ENCODE results near the gene ANKRD13D.

ANKRD13D gene

DNA sequence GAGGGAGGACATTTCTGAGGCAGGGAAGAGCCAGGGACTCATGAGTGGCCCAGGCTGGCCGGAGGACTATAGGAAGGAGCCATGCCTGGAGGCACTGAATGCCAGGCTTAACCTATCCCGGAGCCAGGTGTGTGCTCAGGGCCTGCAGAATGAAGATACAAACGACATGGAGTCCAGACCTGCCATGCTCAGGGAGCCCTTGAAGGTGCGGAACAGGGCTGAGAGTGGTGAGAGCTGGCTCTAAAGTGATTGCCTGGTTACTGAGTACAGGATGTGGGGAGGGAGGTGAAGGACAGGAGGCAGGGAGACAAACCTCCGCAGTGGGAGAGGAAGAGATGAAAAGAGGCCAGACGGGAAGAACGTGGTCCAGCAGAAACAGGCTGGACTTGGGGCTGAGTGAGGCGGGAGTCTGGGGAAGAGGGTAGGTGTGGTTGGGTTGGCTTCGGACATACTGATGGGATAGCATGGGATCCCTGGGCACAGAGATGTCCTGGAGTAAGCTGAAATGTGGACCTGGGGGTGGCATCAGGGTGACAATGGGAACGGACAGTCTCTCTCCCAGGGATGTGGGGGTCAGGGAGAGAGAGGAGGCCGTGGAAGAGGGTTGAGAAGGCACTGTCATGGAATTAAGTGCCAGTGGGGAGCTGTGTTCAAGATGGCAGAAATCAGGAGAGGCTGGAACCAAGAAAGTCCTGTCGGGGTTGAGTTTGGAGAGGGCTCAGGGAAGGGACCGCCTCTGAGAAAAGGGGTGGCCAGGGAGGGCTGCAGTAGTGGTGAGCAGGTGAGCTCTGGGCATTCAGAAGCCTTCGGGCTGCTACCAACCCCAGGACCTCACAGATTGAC, 1.5 kb upstream of the ANKRD13D start:
- DNase-seq (ENCODE audit: low read depth in 1 of 2, low spot score in 1 of 2): peak in 1 of 2 experiments; percentile 49
- TF ChIP-seq JUND (IDR thresholded peaks at IDR 0.05; ENCODE audit: low read depth): no peak
- in situ Hi-C loops (cut with HindIII; ENCODE audit: low pct_unique_long_range_greater_than_20kb, low sequenced_read_pairs): no loop called here

DNA sequence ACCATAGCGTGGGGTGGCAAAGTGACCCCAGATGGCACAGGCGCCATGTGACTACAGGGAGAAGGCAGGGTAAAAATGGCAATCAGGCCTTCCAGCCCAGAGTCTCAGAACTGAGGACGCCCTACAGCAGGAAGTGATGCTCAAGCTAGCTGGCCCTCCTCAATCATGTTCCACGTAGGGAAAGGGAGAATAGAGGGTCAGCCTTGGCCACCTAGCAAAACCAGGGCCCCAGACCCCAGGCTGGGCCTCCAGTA, 978 bp upstream of the ANKRD13D start:
- in situ Hi-C loops (cut with HindIII; ENCODE audit: low pct_unique_long_range_greater_than_20kb, low sequenced_read_pairs): no loop called here
- no peak for TF ChIP-seq JUND (IDR thresholded peaks at IDR 0.05; ENCODE audit: low read depth)
- DNase-seq (ENCODE audit: low read depth in 1 of 2, low spot score in 1 of 2): no peak

DNA sequence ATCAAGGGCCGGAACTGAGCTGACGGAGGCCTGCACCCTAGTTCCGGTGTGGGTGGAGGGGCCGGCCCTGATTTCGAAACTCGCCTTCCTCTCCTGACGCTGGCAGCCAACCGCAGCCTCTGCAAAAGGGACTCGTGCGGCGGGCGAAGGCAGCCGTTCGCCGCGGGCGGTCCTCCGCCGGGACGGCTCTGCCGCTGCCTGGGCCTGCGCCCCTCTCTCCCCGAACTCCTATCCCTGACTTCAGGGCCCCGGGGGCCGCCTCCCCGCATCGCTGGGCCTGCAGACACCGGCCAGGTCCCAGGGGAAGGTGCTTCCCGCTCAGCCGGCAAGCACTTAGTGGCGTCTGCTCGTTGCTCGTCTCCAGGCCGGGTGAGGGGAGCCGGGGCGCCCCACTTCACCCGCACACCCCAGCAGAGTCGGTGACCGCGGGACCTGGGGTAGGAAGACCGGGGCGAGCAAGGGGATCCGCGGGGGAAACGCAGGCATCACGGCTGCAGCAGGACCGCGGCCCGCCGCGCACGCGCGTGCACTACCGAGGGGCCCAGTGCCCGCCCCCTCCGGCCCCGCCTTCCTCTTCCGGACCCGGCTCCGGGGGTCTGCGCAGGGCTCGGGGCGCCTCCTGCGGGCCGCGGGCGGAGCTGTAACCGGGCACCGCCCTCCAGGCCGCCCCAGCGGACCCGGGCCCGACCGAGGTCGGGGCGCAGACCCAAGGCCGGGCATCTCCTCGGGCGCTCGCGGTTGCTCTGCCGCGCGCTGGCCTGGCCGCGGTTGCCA, 464 bp upstream of the ANKRD13D start:
- in situ Hi-C loops (cut with HindIII; ENCODE audit: low pct_unique_long_range_greater_than_20kb, low sequenced_read_pairs): no loop called here
- DNase-seq (ENCODE audit: low read depth in 1 of 2, low spot score in 1 of 2): peak; percentile 89
- TF ChIP-seq JUND (IDR thresholded peaks at IDR 0.05; ENCODE audit: low read depth): no peak

DNA sequence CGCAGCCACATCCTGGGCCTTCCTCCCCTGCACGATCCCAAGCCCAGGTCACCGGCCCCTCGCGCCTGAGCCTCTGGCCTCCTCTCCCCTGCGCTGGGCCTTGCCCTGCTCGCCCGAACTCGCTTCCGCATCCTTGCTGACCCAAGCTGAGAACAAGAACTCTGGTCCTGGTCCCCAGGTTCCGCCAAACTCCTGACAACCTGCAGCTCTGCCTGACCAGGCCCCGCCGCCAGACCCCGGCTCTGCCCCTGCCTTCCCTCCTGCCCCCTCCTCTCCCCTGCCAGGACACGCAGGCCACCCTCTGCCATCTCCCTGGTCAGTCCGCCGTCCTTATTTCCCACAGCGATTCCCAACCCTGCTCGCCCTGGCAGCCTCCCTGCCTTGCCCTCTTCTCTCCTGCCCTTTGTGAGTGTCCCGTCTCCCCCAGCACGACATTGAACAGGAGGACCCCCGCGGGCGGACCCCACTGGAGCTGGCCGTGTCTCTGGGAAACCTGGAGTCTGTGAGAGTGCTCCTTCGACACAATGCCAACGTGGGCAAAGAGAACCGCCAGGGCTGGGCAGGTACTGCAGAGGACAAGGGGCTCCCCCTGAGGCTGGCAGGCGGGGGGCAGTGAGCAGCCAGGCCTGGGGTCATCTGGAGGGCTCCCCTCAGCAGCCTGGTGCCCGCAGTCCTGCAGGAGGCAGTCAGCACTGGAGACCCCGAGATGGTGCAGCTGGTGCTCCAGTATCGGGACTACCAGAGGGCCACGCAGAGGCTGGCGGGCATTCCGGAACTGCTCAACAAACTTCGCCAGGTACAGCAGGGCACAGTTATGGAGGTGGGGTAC, 762 bp downstream of the ANKRD13D start:
- DNase-seq (ENCODE audit: low read depth in 1 of 2, low spot score in 1 of 2): no peak
- in situ Hi-C loops (cut with HindIII; ENCODE audit: low pct_unique_long_range_greater_than_20kb, low sequenced_read_pairs): no loop called here

DNA sequence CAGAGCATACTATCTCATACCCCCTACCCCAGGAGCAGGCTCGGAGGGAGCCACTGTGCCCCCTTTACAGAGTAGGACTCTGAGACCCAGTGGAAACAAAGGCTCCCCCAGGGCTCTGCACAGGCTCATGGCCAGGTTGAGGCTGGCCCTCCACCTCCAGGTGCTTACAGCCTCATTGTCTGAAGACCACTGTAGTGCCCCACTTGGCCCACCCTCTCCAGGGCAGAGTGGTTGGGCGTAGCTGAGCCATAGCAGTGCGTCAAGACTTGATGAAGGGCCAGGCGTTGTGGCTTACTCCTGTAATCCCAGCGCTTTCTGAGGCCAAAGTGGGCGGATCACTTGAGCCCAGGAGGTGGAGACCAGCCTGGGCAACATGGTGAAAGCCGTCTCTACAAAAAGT, 1.7 kb downstream of the ANKRD13D start:
- in situ Hi-C loops (cut with HindIII; ENCODE audit: low pct_unique_long_range_greater_than_20kb, low sequenced_read_pairs): no loop called here
- no peak for TF ChIP-seq JUND (IDR thresholded peaks at IDR 0.05; ENCODE audit: low read depth)
- no peak for DNase-seq (ENCODE audit: low read depth in 1 of 2, low spot score in 1 of 2)

More for the DNA sequence above, 762 bp downstream of the ANKRD13D start:
- TF ChIP-seq JUND (IDR thresholded peaks at IDR 0.05; ENCODE audit: low read depth): no peak

DNA sequence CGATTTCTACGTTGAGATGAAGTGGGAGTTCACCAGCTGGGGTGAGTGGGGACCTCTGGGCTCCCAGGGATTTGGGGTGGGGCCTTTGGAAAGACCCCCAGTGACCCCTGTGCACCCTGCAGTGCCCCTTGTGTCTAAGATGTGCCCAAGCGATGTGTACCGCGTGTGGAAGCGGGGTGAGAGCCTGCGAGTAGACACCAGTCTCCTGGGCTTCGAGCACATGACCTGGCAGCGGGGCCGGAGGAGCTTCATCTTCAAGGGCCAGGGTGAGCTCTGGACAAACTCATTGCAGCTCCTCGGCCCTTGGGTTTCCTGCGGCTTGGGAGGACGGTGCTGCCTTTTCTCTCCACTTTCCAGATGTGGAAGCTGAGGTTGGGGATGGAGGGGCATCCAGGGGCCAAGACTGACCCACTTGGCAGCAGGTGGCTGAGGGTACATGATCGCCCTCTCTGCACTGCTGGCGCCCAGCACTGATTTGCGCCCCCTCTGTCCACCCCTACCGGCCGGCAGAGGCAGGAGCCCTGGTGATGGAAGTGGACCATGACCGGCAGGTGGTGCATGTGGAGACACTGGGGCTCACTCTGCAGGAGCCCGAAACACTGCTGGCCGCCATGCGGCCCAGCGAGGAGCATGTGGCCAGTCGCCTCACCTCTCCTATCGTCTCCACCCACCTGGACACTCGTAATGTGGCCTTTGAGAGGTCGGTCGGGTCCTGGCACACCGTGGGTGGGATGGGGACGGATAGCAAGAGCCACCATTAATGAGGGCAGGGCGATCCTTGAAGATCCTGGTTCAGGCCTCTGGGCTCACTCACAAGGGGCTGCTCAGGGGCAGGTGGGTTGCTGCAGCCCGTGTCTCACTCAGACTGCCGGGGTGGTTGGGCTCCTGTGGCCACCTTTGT, 2.6 kb downstream of the ANKRD13D start:
- in situ Hi-C loops (cut with HindIII; ENCODE audit: low pct_unique_long_range_greater_than_20kb, low sequenced_read_pairs): no loop called here
- TF ChIP-seq JUND (IDR thresholded peaks at IDR 0.05; ENCODE audit: low read depth): no peak

DNA sequence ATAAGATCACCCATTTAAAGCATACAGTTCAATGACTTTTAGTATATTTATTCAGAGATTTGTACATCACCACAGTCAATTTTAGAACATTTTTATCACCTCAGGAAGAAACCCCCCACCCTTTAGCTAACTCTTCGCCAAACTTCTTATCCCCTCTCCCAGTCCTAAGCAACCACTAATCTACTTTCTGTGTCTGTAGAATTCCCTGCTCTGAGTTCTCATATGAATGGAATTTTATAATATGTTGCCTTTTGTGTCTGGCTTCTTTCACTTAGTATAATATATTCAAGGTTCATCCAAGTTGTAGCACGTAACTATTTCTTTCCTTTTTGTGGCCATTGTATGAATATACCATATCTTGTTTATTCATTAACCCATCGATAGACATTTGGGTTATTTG, 3.6 kb downstream of the ANKRD13D start:
- in situ Hi-C loops (cut with HindIII; ENCODE audit: low pct_unique_long_range_greater_than_20kb, low sequenced_read_pairs): no loop called here
- DNase-seq (ENCODE audit: low read depth in 1 of 2, low spot score in 1 of 2): no peak
- TF ChIP-seq JUND (IDR thresholded peaks at IDR 0.05; ENCODE audit: low read depth): no peak

More for the DNA sequence above, 2.6 kb downstream of the ANKRD13D start:
- no peak for DNase-seq (ENCODE audit: low read depth in 1 of 2, low spot score in 1 of 2)

DNA sequence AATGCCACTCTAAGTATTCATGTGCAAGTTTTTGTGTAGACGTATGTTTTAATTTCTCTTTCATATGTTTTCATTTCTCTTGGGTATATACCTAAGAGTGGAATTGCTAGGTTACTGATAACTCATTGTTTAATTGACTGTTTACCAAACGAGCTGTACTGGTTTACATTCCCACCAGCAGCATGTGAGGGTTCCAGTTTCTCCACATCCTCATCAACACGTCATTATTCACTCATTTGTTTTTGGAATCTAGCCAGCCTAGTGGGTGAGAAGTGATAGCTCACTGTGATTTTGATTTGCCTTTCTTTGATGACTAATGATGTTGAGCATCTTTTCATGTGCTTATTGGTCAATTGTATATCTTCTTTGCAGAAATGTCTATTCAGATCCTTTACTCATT, 4.0 kb downstream of the ANKRD13D start:
- peak in 1 of 2 experiments; percentile 43 for DNase-seq (ENCODE audit: low read depth in 1 of 2, low spot score in 1 of 2)
- in situ Hi-C loops (cut with HindIII; ENCODE audit: low pct_unique_long_range_greater_than_20kb, low sequenced_read_pairs): no loop called here
- TF ChIP-seq JUND (IDR thresholded peaks at IDR 0.05; ENCODE audit: low read depth): no peak

DNA sequence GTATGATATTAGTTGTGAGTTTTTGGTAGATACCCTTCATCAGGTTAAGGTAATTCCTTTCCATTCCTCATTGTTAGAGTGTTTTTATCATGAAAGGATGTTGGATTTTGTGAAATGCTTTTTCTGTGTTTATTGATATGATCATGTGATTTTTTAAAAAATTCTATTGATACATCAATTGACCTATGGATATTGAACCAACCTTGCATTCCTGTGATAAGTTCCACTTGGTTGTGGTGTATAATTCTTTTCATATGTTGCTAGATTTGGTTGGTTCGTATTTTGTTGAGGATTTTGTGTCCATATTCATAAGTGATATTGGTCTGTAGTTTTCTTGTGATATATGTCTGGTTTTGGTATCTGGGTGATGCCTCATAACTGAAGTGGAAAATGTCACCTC, 6.7 kb downstream of the ANKRD13D start:
- no peak for TF ChIP-seq JUND (IDR thresholded peaks at IDR 0.05; ENCODE audit: low read depth)

DNA sequence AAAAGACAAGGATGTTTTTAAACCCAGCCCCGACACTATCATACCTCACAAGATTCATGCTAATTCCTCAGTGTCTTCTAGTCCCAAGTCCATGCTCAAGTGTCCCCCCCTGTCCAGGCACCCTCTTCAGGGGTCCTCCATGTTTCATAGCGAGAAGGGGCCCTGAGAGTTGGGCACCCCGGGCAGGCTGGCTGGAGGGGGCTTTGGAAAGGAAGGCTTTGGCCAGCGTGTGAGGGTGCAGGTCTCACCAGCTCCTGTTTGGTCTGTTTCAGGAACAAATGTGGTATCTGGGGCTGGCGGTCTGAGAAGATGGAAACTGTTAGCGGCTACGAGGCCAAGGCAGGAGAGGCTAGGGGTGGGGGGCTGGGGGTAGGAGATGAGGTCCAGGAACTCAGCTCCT, 9.7 kb downstream of the ANKRD13D start:
- in situ Hi-C loops (cut with HindIII; ENCODE audit: low pct_unique_long_range_greater_than_20kb, low sequenced_read_pairs): no loop called here
- TF ChIP-seq JUND (IDR thresholded peaks at IDR 0.05; ENCODE audit: low read depth): no peak
- no peak for DNase-seq (ENCODE audit: low read depth in 1 of 2, low spot score in 1 of 2)

More for the DNA sequence above, 6.7 kb downstream of the ANKRD13D start:
- no peak for DNase-seq (ENCODE audit: low read depth in 1 of 2, low spot score in 1 of 2)
- in situ Hi-C loops (cut with HindIII; ENCODE audit: low pct_unique_long_range_greater_than_20kb, low sequenced_read_pairs): no loop called here

DNA sequence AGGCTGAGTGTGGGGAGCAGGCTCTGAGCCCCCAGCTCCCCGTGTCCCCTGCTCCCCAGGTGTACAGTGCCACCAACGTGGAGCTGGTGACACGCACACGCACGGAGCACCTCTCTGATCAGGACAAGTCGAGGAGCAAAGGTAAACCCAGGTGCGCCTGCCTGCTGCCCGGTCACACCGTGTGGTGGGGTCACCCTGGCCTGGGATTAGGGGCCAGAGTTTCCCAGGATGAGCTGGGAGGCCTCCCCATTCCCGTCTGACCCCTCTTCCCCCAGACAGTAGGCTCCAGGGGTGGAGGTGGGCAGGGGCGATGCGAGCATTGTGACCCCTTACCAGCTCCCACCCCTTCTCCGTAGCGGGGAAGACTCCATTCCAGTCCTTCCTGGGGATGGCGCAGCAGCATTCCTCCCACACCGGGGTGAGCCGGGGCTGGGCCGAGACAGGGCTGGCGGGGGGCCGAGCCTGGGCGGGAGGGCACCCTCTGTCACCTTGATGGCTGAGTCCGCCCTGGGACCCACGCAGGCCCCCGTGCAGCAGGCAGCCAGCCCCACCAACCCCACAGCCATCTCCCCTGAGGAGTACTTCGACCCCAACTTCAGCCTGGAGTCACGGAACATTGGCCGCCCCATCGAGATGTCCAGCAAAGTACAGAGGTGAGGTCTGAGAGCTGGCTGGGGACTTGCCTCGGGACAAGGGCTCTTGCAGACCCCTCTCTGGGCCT, 10.5 kb downstream of the ANKRD13D start:
- no peak for DNase-seq (ENCODE audit: low read depth in 1 of 2, low spot score in 1 of 2)
- TF ChIP-seq JUND (IDR thresholded peaks at IDR 0.05; ENCODE audit: low read depth): no peak
- in situ Hi-C loops (cut with HindIII; ENCODE audit: low pct_unique_long_range_greater_than_20kb, low sequenced_read_pairs): no loop called here

All from T47D (cell line).